ENCODE measurements around the gene CTNNA2. TPM values are rescaled to one million over a fixed set of nuclear protein-coding genes. Genes with fewer than 3 reads are reported as not detected.

The CTNNA2 gene
- polyA plus RNA-seq, 1 of the 3 experiments (the other 2 are of a cell fraction) = 0.30 TPM

- CTCF ChIA-PET = interaction anchor here (1.1 kb wide), 1 partner anchor 22 kb away, joined by 3 read pairs; no protein-coding TSS in a partner anchor
- POLR2A ChIA-PET = no interaction called here
- Histone ChIP-seq H3K79me2 (ENCODE audit: insufficient read depth) (no peaks in the 10 kb centered on the region), H3K9ac (no peak overlapping the region), H2AFZ (ENCODE audit: low read depth) (no peak overlapping the region), H3K9me3 (no peaks in the 10 kb centered on the region), H3F3A (replicated peaks; ENCODE audit: insufficient read depth) (no peaks in the 10 kb centered on the region), H3K4me1 (ENCODE audit: control insufficient read depth in 1 of 2, insufficient read depth in 2 of 2, low read depth in 1 of 2, low read length in 1 of 2) (peaks cover 5 to 18% of the 10 kb centered on the region in 2 experiments; a peak in 2 of 4 replicates), H3K4me3 (ENCODE audit: low read depth in 2 of 2, low read length in 1 of 2) (no peak overlapping the region), H3K4me2 (no peak overlapping the region), H3K27me3 (ENCODE audit: insufficient read depth) (no peaks in the 10 kb centered on the region), H3K9me2 (no peaks in the 10 kb centered on the region), H3K27ac (ENCODE audit: low read depth in 2 of 2, low read length in 1 of 2) (no peak overlapping the region), H4K20me1 (ENCODE audit: insufficient read depth) (no peaks in the 10 kb centered on the region), H3K36me3 (replicated peaks in 1 of 2; ENCODE audit: control insufficient read depth in 1 of 2, insufficient read depth in 2 of 2, low read length in 1 of 2) (no peaks in the 10 kb centered on the region)
- TF ChIP-seq, protein P1, sequence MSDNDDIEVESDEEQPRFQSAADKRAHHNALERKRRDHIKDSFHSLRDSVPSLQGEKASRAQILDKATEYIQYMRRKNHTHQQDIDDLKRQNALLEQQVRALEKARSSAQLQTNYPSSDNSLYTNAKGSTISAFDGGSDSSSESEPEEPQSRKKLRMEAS (IDR thresholded peaks at IDR 0.05; ENCODE audit: low read depth) = no peak
- no peak for TF ChIP-seq REST (IDR thresholded peaks at IDR 0.05; ENCODE audit: low read depth, low read length)
- no peak for TF ChIP-seq TEAD4 (IDR thresholded peaks at IDR 0.05; ENCODE audit: borderline replicate concordance, insufficient read depth)
- TF ChIP-seq TCF12 (IDR thresholded peaks at IDR 0.05) = no peak
- TF ChIP-seq POLR2AphosphoS5 (IDR thresholded peaks at IDR 0.05; ENCODE audit: low read depth, low read length) = no peak
- no peak for TF ChIP-seq EP300 (IDR thresholded peaks at IDR 0.05; ENCODE audit: borderline replicate concordance in 1 of 2, low read depth in 1 of 2, low read length in 1 of 2)
- no peak for TF ChIP-seq NFIC (IDR thresholded peaks at IDR 0.05; ENCODE audit: borderline replicate concordance)
- TF ChIP-seq, protein P2, sequence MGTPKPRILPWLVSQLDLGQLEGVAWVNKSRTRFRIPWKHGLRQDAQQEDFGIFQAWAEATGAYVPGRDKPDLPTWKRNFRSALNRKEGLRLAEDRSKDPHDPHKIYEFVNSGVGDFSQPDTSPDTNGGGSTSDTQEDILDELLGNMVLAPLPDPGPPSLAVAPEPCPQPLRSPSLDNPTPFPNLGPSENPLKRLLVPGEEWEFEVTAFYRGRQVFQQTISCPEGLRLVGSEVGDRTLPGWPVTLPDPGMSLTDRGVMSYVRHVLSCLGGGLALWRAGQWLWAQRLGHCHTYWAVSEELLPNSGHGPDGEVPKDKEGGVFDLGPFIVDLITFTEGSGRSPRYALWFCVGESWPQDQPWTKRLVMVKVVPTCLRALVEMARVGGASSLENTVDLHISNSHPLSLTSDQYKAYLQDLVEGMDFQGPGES (IDR thresholded peaks at IDR 0.05; ENCODE audit: low read depth, low read length) = no peak
- TF ChIP-seq, protein P3, sequence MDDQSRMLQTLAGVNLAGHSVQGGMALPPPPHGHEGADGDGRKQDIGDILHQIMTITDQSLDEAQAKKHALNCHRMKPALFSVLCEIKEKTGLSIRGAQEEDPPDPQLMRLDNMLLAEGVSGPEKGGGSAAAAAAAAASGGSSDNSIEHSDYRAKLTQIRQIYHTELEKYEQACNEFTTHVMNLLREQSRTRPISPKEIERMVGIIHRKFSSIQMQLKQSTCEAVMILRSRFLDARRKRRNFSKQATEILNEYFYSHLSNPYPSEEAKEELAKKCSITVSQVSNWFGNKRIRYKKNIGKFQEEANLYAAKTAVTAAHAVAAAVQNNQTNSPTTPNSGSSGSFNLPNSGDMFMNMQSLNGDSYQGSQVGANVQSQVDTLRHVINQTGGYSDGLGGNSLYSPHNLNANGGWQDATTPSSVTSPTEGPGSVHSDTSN (IDR thresholded peaks at IDR 0.05) = no peak
- no peak for TF ChIP-seq MEF2A (IDR thresholded peaks at IDR 0.05; ENCODE audit: borderline replicate concordance, low read depth)
- 66% methylated on average over 3 of the region's 3 CpGs for WGBS (ENCODE audit: low lambda C conversion rate)
- DNase-seq = no peak
Measured at GRCh38 chr2:80370375-80371009, 857.6 kb downstream of the CTNNA2 start.

All from SK-N-SH (cell line).